Frontal cortex (tissue), 4 donors: ENCODE measurements around the gene HAUS7. TPM values are rescaled to one million over a fixed set of nuclear protein-coding genes. Genes with fewer than 3 reads are reported as not detected.

ENCODE experiments used
- DNase-seq, 2 donors: peaks; one replicate each; pipeline ENCODE4 v3.0.0; 2012; ENCODE audit warnings: low spot score in 2 of 2
- FAIRE-seq: peaks from 2 replicates; lab custom pipeline; 2012; peaks lifted over from hg19 to GRCh38; lab: Jason Lieb, UNC
- total RNA-seq: library from RNA; depleted of rRNA; stranded (reverse); fragments of >200 nt; gene quantifications from one replicate; pipeline ENCODE4 v1.2.3, GENCODE V29; 2014
- donor health status: control.
- donor health status: control.
- donor health status: control.

Gene HAUS7
- total RNA-seq, 1 donor from 2014 or later, result 6.5 TPM

DNA sequence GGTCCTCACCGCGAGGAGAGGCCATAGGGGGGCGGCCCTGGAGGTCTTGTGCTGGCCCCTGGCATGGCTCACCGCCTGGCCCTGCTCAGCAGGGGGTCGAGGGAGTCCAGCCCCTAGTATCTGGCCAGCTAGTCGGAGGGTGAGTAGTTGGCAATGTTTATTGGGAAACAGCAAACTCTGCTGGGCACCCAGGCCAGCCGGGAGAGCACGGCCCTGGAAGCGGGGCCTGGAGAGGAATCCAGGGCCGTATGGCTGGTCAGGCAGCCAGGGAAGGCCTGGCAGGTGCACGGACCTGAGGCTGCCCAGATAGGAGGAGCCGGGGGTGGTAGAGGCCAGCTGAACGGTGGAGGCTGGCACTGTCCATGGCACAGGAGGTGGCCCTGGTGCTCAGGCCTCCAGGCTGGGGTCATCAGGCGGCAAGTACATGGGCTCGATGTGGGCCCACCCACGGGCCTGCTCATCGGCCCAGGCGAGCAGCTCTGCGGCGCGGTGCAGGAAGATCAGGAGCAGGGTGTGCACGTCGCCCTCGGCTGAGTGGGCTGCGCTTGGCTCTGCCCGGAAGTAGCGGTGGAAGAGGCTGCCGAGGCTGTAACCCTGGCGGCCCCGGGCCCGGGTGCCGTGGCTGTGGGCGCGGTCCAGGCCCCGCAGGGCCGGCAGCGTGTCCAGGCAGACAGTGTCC is 25.9 kb downstream of the HAUS7 start:
- FAIRE-seq (no peak), DNase-seq (no peak)

DNA sequence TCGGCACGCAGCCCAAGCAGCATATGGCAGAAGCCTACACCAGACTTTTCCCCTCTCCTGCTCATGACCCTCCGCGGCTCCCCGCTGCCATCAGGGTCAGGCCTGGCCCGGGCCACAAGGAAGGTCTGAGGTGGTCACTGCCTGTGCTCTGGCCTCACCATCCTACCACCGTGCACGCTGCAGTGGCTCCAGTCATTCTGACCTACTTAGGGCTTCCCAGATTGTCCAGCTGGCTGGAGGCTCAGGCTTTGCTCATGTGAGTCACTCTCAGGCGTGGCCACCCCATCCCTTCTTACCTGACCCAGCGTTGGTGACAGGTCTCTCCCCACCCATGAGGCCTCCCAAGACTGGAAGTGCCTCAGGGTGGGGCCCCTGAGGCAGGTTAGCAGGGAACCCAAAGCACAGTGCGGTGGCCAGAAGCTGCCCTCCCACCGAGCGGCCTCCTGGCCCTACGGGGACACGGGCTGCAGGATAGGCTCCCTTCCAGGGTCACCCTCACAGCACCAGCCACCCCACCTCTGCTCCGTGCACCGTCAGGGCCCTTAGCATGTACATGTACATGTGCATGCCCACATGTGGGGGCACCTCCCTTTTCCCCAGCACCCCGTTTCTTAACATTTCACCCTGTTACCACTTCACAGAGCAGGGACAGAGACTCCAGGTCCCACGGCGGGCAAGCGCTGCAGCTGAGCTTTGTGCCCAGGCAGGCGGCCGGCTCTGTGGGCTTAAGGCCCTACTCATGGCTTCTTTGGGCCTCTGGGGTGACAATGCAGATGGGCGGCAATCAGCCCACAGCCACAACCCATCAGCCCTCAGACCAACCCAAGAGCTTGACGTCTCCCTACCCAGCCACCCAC is 26.7 kb downstream of the HAUS7 start:
- no peak for FAIRE-seq
- DNase-seq, result no peak

DNA sequence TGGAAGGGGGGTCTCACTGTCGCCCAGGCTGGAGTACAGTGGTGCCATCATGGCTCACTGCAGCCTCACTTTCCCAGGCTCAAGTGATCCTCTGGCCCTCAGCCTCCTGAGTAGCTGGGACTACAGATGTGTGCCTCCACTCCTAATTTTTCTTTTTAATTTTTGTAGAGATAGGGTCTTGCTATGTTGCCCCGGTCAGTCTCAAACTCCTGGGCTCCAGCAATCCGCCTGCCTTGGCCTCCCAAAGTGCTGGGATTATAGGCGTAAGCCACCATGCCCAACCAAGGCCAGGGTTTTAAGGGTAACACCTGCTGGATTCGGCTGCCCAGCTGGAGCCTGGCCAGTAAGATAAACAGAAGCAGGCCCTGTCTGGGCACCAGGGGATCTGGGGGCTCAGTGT is 27.9 kb downstream of the HAUS7 start:
- DNase-seq (no peak), FAIRE-seq (no peak)

DNA sequence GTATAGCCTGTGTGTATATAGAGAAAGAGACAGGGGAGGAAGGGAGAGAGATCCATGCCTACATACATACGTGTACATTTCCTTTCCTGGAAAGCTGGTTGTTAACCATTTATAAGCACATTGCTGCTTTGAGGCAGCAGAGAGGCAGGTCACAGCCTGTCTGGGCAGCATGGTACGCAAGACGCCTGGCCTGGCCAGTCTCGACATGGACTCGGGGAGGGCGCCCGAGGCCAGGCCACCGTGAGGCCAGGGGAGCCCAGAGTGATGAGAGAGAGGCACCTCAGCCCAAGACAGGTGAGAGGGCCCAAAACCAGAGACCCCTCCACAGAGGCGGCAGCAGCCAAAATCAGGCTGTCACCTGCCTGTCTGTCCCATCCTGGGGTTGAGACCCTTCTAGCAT is 28.4 kb downstream of the HAUS7 start:
- FAIRE-seq, result no peak
- no peak for DNase-seq

DNA sequence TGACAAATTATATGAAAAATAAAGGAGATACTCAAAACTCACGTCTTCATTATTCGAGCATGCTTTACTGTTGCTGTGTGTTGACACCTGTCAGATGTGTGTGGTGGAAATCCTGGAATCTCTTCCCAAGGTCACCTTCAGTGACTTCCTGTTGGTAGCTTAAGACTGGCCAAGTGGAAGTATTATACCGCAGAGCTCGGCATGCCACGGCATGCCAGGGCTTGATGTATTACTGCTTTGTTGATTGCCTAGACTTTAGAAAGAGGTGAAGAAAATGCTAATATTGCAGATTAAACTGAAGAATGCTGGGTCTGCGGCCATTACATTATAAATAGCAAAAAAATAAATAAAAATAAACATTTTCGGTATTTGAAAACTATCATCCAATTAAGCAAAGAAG is 29.1 kb downstream of the HAUS7 start:
- no peak for DNase-seq
- no peak for FAIRE-seq

DNA sequence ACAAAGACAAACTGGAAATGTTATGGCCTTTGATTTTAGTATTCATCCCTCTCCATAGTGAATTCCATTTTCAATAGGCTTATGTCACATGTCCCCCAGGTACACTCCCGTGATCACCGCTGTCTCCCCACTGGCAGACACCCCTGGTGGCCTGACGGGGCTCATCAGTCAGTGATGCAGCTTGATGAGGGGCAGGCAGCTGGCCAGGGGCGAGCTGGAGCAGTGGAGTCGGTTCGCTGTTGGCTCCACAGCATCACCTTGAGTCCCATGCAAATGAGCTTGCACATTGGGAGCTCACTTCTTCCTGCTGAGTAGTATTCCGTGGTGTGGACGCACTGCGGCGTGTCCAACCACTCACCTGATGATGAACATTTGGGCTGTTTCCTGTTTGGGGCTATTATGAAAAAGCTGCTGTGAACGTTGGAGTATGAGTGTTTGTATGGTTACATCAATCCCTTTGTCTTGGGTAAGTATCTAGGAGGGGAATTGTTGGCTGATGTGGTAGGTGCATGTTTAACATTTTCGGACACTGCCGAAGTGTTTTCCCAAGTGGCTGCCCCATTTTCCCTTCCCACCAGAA is 29.7 kb downstream of the HAUS7 start:
- no peak for DNase-seq

DNA sequence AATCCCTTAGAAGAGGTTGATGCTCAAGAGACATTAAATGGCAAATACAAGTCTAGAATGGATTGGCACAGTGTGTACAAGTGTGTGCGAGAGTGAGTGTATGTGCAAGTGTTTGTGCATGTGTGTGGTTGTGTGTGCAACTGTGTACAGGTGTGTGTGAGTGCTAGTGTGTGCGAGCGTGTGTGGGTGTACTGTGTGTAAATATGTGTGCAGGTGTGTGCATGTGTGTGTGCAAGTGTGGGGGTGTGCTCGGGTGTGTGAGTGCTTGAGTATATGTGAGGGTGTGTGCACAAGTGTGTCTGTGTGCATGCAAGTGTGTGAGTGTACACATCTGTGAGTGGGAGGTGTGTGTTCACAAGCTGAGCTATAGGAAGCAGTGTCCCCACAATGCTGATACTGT is 30.4 kb downstream of the HAUS7 start:
- DNase-seq, result no peak
- no peak for FAIRE-seq

More for the DNA sequence above, 29.7 kb downstream of the HAUS7 start:
- FAIRE-seq, result no peak

DNA sequence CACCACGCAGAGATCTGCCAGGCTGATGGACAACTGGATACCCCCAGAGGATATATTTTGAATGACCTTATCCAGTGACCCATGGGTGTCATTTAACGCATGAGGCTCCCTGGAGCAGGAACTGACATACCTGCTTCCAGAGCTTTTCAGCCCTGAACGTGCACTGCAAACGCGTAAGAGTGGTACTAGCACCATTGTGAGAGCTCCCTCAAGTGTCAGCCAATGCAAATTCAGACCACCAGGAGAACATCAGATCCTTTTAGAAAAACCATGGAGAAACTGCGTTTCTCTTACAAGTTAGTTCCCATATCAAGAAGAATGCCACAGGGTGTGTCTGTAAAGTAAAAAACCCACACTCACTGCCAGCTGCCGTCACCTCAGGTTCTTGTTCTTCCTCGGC is 31.8 kb downstream of the HAUS7 start:
- no peak for FAIRE-seq

DNA sequence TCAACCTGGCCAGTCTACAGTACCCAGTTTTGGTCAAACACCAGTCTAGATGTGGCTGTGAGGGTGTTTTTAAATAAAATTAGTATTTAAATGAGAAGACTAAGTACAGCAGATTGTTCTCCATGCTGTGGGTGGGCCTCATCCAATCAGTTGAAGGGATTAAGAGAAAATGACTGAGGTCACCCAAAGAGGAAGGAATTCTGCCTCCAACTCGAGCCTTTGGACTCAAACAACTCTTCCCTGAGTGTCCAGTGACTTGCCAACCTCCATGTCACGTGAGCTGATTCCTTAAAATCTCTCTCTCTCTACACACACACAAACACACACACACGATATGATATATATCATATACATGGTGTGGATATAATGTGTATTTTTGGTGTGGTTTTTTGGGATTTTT is 34.5 kb downstream of the HAUS7 start:
- DNase-seq, result no peak
- FAIRE-seq, result no peak

More for the DNA sequence above, 31.8 kb downstream of the HAUS7 start:
- no peak for DNase-seq

DNA sequence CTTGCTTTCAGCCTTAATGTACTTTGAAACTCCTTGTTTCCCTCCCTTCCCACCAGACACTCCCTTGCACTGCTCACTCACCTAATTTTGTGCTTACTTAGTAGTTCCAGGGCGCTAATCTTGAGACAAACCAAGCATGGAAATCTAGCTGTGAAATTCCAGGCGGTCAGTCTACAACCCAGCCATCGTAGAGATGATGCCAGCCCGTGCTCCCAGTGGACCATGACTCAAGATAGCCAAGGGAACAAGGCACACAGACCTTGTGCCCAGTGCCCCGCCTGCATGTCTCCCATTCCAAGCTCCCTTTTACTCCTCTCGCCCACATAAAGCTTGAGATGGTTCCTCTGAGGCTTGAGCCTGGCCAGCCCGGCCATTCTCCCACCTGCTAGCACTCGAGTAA is 35.6 kb downstream of the HAUS7 start:
- no peak for DNase-seq
- FAIRE-seq, result no peak

DNA sequence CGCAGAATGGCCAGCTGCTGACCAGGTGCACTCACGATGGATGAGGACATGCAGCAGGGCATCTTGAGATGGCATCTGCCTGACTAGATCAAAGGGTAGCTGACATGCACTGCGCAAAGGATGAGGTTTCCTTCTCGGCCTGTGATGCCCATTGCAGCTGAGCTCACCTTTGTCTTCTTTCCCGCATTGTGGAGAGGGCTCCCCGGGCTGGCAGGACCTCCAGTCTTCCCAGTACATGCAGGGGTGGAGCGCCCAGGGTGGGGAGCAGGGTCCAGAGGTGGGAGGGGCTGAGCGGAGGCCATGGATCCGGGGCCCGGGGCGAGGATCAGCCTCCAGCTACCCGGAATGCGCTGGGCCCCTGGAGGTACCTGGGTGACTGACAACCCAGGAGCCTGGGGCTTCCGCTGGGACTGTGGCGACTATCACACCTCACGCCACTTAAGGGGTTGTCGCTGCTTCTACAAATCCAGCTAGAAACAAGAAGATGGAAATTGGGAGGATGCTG is 36.5 kb downstream of the HAUS7 start:
- no peak for DNase-seq
- no peak for FAIRE-seq

DNA sequence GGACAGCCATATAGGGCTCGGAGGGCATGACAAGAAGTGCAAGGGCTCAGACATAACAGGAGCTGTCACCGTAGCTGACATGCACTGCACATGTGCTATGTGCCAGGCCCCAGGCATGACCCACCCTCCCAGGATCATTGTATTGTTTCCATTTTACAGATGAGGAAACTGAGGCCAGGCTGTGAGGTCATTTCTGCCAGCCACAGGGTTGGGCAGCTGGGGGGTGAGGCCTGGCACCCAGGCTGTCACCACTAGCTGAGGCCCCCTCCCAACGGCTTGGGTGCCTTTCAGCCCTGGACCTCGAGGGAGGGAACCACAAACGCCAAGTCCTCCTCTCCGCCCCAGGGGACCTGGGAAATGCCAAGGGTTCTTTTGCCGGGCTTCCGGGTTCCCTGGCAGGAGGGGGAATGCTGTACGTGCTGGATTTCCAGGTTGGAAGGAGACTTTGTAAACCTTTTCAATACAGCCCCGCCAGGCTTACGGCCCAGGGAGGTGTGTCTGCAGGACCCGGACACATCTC is 37.2 kb downstream of the HAUS7 start:
- DNase-seq (no peak), FAIRE-seq (no peak)

DNA sequence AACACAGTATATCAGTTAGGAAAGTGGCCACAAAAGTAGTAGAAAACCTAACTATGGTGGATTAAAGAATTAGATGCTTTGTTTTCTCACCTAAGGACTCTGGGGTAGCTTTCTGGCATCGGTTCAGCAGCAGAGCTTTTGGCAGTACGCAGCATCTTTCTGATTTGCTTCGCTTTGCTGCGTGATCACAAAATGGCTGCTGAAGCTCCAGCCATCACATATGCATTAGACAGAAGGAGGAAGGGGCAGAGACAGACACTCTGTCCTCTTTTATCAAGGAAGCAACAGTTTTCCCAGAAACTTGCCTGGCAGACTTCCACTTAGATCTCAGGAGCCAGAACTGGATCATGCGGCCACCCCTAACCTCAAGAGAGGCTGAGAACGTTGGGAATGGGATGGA is 39.6 kb downstream of the HAUS7 start:
- no peak for DNase-seq
- FAIRE-seq, result no peak

DNA sequence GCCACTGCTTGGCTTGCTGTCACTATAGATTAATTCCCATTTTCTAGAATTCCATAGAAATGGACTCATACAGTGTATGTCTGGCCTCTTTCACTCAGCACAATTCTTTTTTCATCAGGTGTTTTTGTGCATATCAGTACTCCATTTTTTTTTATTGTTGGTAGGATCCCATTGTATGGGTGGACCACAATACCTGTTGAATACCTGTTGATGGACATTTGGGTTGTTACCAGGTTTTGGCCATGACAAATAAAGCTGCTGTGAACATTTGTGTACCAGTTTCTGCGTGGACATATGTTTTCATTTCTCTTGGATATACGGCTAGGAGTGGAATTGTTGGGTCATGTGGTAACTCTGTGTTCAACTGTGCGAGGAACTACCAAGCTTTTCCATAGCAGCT is 44.2 kb downstream of the HAUS7 start:
- FAIRE-seq (no peak), DNase-seq (no peak)

DNA sequence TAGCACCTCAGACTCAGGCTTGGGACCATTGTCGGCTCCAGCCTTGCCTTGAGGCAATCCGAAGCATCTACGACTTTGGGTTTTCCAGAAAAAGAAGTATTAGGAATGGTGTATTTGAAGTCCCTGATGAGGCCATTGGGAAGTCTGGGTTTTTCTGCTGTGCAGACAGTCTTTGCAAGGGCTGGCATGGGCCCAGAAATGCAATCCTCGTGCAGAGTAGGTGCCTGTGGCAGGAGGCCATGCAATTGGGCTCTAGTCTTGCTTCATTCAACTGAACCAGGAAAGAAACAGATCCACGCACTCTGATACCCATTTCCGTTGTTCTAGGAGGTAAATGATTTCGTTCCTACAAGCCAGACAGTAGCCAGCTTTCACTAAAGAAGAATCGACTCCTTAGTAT is 46.7 kb downstream of the HAUS7 start:
- DNase-seq, result no peak
- FAIRE-seq, result no peak

DNA sequence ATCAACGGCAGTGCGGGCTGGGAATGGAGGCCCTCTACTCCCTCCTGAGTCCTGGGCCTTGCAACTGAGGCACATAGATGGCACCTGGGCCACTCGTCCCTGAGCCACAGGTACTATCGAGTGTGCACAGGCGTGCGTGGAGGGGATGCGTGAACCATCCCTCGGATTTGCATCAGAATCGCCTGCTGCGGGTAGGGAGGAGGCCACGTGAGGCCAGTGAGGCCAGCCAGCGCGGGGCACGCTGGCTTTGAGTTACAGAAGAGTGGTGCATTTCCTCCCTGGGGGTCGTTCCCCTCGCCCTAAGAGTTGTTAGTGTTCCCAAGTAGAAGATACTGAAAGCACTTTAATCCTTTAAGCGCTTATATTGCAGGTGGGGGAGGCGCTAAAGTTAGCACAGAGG is 48.5 kb downstream of the HAUS7 start:
- DNase-seq (no peak), FAIRE-seq (no peak)

DNA sequence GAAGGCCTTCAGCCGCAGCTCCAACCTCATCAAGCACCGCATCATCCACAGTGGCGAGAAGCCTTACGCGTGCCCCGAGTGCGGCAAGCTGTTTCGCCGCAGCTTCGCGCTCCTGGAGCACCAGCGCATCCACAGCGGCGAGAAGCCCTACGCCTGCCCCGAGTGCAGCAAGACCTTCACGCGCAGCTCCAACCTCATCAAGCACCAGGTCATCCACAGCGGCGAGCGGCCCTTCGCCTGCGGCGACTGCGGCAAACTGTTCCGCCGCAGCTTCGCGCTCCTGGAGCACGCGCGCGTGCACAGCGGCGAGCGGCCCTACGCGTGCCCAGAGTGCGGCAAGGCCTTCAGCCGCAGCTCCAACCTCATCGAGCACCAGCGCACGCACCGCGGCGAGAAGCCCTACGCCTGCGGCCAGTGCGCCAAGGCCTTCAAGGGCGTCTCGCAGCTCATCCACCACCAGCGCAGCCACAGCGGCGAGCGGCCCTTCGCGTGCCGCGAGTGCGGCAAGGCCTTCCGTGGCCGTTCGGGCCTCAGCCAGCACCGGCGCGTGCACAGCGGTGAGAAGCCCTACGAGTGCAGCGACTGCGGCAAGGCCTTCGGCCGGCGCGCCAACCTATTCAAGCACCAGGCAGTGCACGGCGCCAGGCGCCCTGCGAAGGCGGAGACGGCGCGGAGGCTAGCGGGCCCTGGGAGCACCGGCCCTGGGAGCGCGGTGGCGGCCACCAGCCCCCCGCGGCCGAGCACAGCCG is 49.4 kb downstream of the HAUS7 start:
- FAIRE-seq, result no peak
- DNase-seq, result no peak

DNA sequence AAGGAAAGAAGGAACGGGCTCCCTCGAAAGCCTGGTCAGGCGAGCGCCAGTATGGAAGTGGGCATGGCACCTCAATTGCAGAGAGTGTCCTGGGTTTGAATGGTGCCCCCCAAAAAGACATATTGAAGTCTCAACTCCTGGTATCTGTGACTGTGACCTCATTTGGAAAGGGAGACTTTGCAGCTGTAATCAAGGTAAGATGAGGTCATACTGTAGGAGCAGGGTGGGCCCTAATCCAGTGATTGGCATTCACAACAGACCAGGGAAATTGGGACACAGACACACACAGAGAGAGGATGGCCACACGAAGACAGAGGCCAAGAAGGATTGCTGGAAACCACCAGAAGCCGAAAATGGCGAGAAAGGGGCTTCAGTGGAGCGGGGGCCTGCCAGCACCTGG is 52.7 kb downstream of the HAUS7 start:
- FAIRE-seq, result no peak
- no peak for DNase-seq

DNA sequence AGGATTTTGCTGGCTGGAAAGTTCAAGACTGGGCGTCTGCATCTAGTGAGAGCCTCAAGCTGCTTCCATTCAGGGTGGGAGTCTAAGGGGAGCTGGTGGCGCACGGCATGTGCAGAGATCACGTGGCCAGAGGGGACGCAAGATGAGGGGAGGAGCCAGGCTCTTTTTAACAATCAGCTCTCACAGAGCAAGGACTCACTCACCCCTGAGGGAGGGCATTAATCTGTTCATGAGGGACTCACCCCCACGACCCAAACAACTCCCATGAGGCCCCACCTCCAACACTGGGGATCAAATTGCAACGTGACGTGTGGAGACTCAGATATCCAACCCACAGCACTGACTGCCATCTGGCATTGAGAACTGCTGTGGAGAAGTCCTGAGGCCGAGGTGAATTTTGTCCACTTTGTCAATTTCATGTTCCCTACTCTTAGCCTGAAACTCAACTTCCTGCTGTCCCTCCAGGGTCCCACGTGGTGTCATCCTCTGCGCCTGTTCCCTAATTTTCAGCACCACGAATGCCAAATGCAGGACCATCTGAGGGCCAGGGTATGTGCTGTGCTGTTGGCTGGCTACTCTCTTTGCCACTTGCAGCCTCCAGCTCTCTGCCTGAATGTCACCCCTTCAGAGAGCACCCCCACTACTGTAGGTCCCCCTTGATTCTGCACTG is 53.5 kb downstream of the HAUS7 start:
- FAIRE-seq (no peak), DNase-seq (no peak)
